ENCODE measurements around the gene CDCA5. TPM values are rescaled to one million over a fixed set of nuclear protein-coding genes. Genes with fewer than 3 reads are reported as not detected.

Gene CDCA5
- total RNA-seq (1 to 10 TPM in 2 of 4 donors, under 1 TPM in 2; 0.22 to 1.6 (median 1.3) TPM), polyA plus RNA-seq (0.50 TPM)
- long read RNA-seq, donor 1, transcript CDCA5-201 (6 exons, 2,587 nt) = major isoform, 6 of 7 reads
- long read RNA-seq, donor 1, partial matches to known transcripts = 0 of 7 reads
- long read RNA-seq, donor 1, other reads (novel, unspliced or antisense) = 1 of 7 reads
- long read RNA-seq, donor 2, partial matches to known transcripts = 0 of 2 reads
- long read RNA-seq, donor 2, other reads (novel, unspliced or antisense) = 0 of 2 reads
- long read RNA-seq, donor 3, partial matches to known transcripts = 2 of 4 reads
- long read RNA-seq, donor 3, other reads (novel, unspliced or antisense) = 1 of 4 reads
- long read RNA-seq, donor 4, partial matches to known transcripts = 0 of 1 reads
- long read RNA-seq, donor 4, other reads (novel, unspliced or antisense) = 0 of 1 reads

DNA sequence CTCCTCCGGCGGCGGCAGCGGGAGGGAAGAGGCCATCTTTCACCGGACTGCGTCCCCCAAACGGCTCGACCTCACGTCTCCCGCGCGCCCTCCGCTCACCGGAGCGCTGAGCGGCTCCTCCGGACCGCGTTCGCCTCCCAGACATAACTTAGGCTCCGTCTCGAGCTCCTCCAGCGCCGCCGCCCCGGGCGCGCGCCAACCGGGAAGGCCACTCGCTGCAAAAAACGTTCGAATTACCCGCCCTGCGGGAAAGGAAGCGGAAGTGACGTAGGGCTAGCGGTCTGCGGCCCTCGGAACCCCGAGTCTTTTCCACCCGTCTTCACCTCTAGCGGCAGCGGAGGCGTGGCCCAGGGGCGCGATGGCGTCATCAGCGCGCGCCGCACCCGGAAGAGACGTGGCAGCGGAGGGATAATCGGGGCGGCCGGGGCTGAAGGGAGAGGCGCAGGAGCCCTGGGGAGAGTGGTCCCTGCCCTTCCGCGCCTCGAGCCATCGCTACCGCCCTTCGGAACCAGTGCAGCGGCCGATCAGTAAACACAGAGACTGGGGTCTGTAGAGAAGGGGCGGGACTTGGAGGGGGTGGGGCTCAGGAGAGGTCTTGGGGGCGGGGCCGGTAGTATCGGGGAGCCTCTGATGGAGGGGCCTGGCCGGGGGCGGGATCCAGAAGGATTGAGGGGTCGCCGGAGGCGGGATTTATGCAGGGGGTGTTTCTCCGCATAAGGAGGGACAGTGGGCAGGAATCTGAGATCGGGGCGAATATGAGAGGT, at the start of gene CDCA5, which contains the start of gene ZFPL1:
Gene CDCA5, minus strand, starts transcription at position 207 of the 764 bp plus-strand sequence. Its CDS starts 62 bp downstream, at position 145.
Gene ZFPL1, plus strand, starts transcription at position 389 of the 764 bp plus-strand sequence. CDS start 477 bp downstream, outside the sequence.
- peak within 1 kb of the TSS; percentile 81 for H3K27ac ChIP-seq (ENCODE audit: low read length)
- H3K9me3 ChIP-seq (ENCODE audit: control insufficient read depth, low read length) = no peaks in the 10 kb centered on the region
- peaks cover 2% of the 10 kb centered on the region for H3K4me1 ChIP-seq (ENCODE audit: control insufficient read depth, insufficient read depth, low read length)
- peak within 1 kb of the TSS; percentile 88 for H3K4me3 ChIP-seq (ENCODE audit: low read length)
- no peaks in the 10 kb centered on the region for H3K27me3 ChIP-seq (ENCODE audit: control insufficient read depth, insufficient read depth)
- intact Hi-C loops (cut with DNase I) = loop anchor here in 2 of 4 donors (5.0 to 10.0 kb wide), 2 partner anchors 37 to 69 kb away; partner anchors contain the start of gene ARL2 (in 1 of the 2)
- under 1% methylated on average over 79 of the region's 79 CpGs for WGBS
- DNase-seq (peak; percentile 95 to 98 (median 98)), ATAC-seq (peak; percentile 95 to 97)

GRCh38 chr11:65132988-65133700, 49.3 kb upstream of the CDCA5 start:
- Histone ChIP-seq H3K4me3 (ENCODE audit: low read length) (peak overlapping the region; percentile 66), H3K27me3 (ENCODE audit: control insufficient read depth, insufficient read depth) (no peaks in the 10 kb centered on the region), H3K4me1 (ENCODE audit: control insufficient read depth, insufficient read depth, low read length) (peaks cover 6% of the 10 kb centered on the region), H3K9me3 (ENCODE audit: control insufficient read depth, low read length) (no peaks in the 10 kb centered on the region), H3K27ac (ENCODE audit: low read length) (peak overlapping the region; percentile 9)
- intact Hi-C loops (cut with DNase I) = loop anchor here in 1 of 4 donors (10.0 kb wide), 1 partner anchor 318 kb away; the partner anchor contains the start of gene MEN1
- 42% methylated on average over 18 of the region's 18 CpGs for WGBS
- no peak for ATAC-seq
- DNase-seq = peak in 2 of 3 donors; percentile 30 to 44

GRCh38 chr11:65132238-65132987, 48.6 kb upstream of the CDCA5 start:
- intact Hi-C loops (cut with DNase I) = loop anchor here in 1 of 4 donors (10.0 kb wide), 1 partner anchor 318 kb away; the partner anchor contains the start of gene MEN1
- Histone ChIP-seq H3K4me3 (ENCODE audit: low read length) (no peak overlapping the region), H3K27me3 (ENCODE audit: control insufficient read depth, insufficient read depth) (no peaks in the 10 kb centered on the region), H3K4me1 (ENCODE audit: control insufficient read depth, insufficient read depth, low read length) (peaks cover 6% of the 10 kb centered on the region), H3K9me3 (ENCODE audit: control insufficient read depth, low read length) (no peaks in the 10 kb centered on the region), H3K27ac (ENCODE audit: low read length) (no peak overlapping the region)
- ATAC-seq (no peak), DNase-seq (peak in 1 of 3 donors; percentile 57)
- WGBS = 70% methylated on average over 10 of the region's 10 CpGs

DNA sequence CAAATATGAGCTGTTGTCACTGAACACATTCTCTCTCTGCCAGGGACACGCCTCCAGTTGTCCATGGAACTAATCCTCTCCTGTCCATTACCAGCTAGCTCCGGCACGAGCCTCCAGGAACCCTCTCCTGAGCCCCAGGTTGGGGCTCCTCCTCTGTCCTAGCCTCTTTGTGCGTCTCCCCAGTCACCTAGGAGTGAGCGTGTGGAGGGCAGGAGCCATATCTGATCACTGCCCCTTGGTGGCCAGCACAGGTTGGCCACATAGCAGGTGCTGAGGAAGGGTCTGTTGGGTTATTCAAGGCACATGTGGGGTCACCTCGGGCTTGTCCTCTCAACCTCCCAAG, 48.0 kb upstream of the CDCA5 start:
- H3K27me3 ChIP-seq (ENCODE audit: control insufficient read depth, insufficient read depth) = no peaks in the 10 kb centered on the region
- no peak overlapping the region for H3K4me3 ChIP-seq (ENCODE audit: low read length)
- no peak overlapping the region for H3K27ac ChIP-seq (ENCODE audit: low read length)
- DNase-seq (no peak), ATAC-seq (no peak)
- intact Hi-C loops (cut with DNase I) = loop anchor here in 1 of 4 donors (10.0 kb wide), 1 partner anchor 317 kb away; the partner anchor contains the start of gene MEN1
- peaks cover 6% of the 10 kb centered on the region for H3K4me1 ChIP-seq (ENCODE audit: control insufficient read depth, insufficient read depth, low read length)
- no peaks in the 10 kb centered on the region for H3K9me3 ChIP-seq (ENCODE audit: control insufficient read depth, low read length)
- WGBS = 73% methylated on average over 6 of the region's 6 CpGs

- no peaks in the 10 kb centered on the region for H3K27me3 ChIP-seq (ENCODE audit: control insufficient read depth, insufficient read depth)
- H3K27ac ChIP-seq (ENCODE audit: low read length) = no peak overlapping the region
- H3K9me3 ChIP-seq (ENCODE audit: control insufficient read depth, low read length) = no peaks in the 10 kb centered on the region
- no peak for ATAC-seq
- H3K4me3 ChIP-seq (ENCODE audit: low read length) = no peak overlapping the region
- DNase-seq = no peak
- 75% methylated on average over 3 of the region's 3 CpGs for WGBS
- intact Hi-C loops (cut with DNase I) = loop anchor here in 1 of 4 donors (10.0 kb wide), 1 partner anchor 317 kb away; the partner anchor contains the start of gene MEN1
- peaks cover 6% of the 10 kb centered on the region for H3K4me1 ChIP-seq (ENCODE audit: control insufficient read depth, insufficient read depth, low read length)
These were observed 47.6 kb upstream of the CDCA5 start for GRCh38 chr11:65131417-65131776.

- H3K9me3 ChIP-seq (ENCODE audit: control insufficient read depth, low read length) = no peaks in the 10 kb centered on the region
- intact Hi-C loops (cut with DNase I) = loop anchor here in 1 of 4 donors (10.0 kb wide), 1 partner anchor 316 kb away; the partner anchor contains the start of gene MEN1
- no peaks in the 10 kb centered on the region for H3K27me3 ChIP-seq (ENCODE audit: control insufficient read depth, insufficient read depth)
- WGBS = 81% methylated on average over 19 of the region's 19 CpGs
- H3K4me3 ChIP-seq (ENCODE audit: low read length) = no peak overlapping the region
- peak in 1 of 3 donors; percentile 50 for DNase-seq
- H3K27ac ChIP-seq (ENCODE audit: low read length) = no peak overlapping the region
- no peak for ATAC-seq
- peaks cover 6% of the 10 kb centered on the region for H3K4me1 ChIP-seq (ENCODE audit: control insufficient read depth, insufficient read depth, low read length)
These were observed 47.0 kb upstream of the CDCA5 start for GRCh38 chr11:65130631-65131416.

DNA sequence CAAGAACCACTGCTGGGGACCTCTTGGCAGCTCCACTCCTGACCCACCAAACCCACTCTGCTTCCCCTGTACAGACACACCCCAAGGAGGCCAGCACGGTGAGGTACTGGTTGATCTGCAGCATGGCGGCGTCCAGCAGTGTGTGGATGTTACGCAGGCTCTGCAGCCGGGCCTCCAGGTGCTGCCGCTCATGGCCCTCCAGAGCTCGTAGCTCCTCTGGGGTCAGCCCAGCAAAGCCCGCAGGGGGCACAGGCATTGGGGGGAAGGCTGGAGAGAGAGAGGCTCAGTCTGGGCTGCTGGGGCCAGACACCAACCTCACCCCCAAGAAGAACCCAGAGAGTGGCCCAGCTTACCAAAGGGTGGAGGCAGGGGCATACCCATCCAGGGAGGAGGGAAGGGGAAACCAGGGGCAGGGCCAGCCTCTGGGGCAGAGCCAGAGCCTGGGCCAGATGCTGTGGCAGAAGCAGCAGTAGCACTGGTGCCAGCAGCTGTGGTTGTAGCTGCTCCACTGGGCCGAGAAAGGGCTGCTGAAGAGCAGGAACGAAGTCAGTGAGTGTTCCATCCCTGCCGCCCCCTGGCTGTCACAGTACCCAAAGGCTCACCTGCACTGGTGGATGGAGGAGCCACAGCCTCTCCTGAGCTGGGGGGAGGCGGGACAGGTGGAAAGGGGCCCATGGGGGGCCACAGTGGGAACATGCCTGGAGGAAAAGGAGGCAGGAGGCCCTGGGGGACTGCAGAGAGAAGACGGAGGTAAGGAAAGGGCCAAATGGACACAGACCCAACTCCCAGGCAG, 46.0 kb upstream of the CDCA5 start:
- intact Hi-C loops (cut with DNase I) = loop anchor here in 1 of 4 donors (10.0 kb wide), 1 partner anchor 315 kb away; the partner anchor contains the start of gene MEN1
- 87% methylated on average over 13 of the region's 13 CpGs for WGBS
- no peak overlapping the region for H3K4me3 ChIP-seq (ENCODE audit: low read length)
- H3K4me1 ChIP-seq (ENCODE audit: control insufficient read depth, insufficient read depth, low read length) = peaks cover 3% of the 10 kb centered on the region
- ATAC-seq = no peak
- DNase-seq = peak in 1 of 3 donors; percentile 38
- no peaks in the 10 kb centered on the region for H3K27me3 ChIP-seq (ENCODE audit: control insufficient read depth, insufficient read depth)
- no peaks in the 10 kb centered on the region for H3K9me3 ChIP-seq (ENCODE audit: control insufficient read depth, low read length)
- no peak overlapping the region for H3K27ac ChIP-seq (ENCODE audit: low read length)

- 81% methylated on average over 15 of the region's 15 CpGs for WGBS
- Histone ChIP-seq H3K27me3 (ENCODE audit: control insufficient read depth, insufficient read depth) (no peaks in the 10 kb centered on the region), H3K4me3 (ENCODE audit: low read length) (no peak overlapping the region), H3K4me1 (ENCODE audit: control insufficient read depth, insufficient read depth, low read length) (peaks cover 3% of the 10 kb centered on the region), H3K9me3 (ENCODE audit: control insufficient read depth, low read length) (no peaks in the 10 kb centered on the region), H3K27ac (ENCODE audit: low read length) (no peak overlapping the region)
- no peak for ATAC-seq
- intact Hi-C loops (cut with DNase I) = no loop called here
- DNase-seq = peak in 1 of 3 donors; percentile 47
These were observed 44.6 kb upstream of the CDCA5 start for GRCh38 chr11:65128182-65129145.

Data from right cardiac atrium (tissue), 5 donors.